GM19023 (cell line): ENCODE measurements around the gene C20orf204.
A peak's percentile ranks its signal among the peaks of the same experiment; 100 is the strongest.

Source experiments
- ATAC-seq: cut with Tn5 transposase; IDR thresholded peaks from one replicate; pipeline ENCODE4 v1.9.1; 2021; ENCODE audit warnings: mild to moderate bottlenecking, moderate library complexity; ENCODE audit not compliant: unreplicated experiment

C20orf204 gene

DNA sequence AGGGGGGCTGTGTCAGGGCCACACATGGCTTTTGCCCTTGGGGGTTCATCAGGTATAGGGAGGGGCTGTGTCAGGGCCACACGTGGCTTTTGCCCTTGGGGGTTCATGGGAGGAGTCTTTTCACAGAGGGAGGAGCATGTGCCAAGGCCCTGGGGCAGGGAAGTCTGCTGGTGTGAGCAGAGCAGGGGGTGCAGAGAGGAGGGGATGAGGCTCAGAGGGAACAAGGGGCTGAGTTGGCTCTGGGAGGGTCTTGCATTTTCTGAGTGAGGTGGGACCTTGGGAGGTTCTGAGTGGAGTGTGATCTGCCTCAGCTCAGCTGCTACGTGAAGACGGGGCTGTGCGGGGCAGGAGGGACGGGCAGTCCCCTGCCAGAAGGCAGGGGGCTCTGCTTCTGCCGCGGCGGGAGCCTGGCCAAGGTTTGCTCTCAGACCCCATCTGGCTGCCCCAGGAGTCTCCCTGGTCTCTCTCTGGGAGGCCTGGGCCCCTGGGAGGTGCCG is 19.5 kb downstream of the C20orf204 start:
- ATAC-seq = no peak

- ATAC-seq = no peak
Measured at GRCh38 chr20:64055893-64056638, 20.1 kb downstream of the C20orf204 start.

- ATAC-seq = no peak
Measured at GRCh38 chr20:64056639-64056888, 20.6 kb downstream of the C20orf204 start.

- peak; percentile 23 for ATAC-seq
Measured at GRCh38 chr20:64056889-64057627, 21.1 kb downstream of the C20orf204 start.

DNA sequence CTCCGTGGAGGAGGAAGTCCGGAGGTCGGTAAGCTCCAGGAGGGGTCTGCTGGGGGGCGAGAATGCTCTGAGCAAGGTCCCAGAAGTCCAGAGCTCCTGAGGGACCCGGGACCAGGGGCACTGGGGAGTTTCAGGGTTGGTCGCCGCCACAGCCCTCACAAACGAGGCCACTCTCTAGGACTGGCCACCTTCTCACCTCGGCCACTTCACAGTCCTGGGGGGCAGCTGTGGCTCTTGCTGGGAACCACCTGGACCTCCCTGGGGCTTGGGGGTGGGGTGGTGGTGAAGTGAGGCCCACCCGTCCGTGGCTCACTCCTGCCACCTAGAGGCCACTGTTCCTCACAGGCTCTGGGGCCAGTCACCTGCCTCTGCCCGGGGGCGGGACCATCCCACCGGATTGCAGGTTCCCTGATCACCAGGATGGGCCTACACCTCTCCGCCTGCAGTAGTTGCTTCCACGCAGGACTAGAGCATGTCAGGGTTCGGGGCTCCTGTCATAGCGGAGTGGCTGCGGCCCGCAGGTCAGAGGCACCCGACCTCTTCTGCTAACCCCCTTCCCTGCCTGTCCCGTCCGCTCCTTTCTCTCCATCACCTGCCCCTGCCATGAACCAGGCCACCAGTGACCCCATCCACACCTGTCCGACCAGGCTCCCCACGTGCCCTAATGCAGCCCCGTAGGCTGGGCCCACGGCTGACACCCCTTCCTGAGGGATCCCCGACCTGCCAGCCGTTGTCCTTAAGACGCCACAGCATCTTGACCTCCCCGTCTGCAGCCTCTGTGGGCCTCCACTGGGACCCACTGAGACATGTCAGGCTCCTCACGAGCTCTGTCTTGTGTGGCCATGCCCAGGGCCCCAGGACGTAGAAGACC is 21.9 kb downstream of the C20orf204 start:
- ATAC-seq = peak; percentile 62

- ATAC-seq = no peak
Measured at GRCh38 chr20:64058536-64058935, 22.6 kb downstream of the C20orf204 start.

- ATAC-seq = no peak
Measured at GRCh38 chr20:64062276-64062595, 26.3 kb downstream of the C20orf204 start.

DNA sequence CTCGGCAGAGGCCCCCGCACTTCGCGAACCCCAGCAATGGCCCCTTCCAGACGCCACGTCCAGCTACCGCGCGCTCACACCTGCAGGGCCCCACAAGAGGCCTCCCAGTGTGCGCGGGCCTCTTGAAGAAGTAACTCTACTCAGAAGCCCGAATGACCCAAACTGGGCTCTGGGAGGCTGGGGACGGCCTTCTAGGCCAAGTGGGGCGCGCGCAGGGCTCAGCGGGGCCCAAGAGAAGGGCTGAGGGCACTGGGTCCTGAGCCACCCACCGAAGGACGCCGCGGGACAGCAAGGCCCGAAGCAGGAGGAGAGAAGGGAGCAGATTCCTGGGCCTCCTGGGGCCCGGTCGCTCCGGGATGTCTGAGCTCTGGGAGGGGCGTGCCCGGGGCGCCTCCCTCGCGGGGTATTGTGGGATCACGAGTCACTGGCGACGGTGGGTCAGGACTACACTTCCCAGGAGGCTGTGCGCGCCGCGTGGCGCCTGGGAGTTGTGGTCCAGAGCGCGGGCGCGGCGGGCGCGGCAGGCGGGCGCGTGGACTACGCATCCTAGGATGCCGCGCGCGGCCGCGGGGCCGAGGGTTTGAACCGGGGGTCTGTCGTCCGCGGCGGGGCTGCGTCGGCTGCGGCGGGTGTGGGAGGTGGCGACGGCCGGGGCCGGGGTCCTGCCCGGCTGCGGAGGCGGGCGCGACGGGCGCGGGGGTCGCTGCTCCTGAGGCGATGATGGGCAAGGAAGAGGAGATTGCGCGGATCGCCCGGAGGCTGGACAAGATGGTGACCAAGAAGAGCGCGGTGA is 26.8 kb downstream of the C20orf204 start, which contains the start of gene TCEA2:
TSS of gene TCEA2 (plus strand) at position 603 of the 793 bp plus-strand sequence. CDS start at position 718, 115 bp downstream.
- ATAC-seq = peak; percentile 80

GRCh38 chr20:64063389-64064144 is 27.6 kb downstream of the C20orf204 start:
- ATAC-seq = no peak

DNA sequence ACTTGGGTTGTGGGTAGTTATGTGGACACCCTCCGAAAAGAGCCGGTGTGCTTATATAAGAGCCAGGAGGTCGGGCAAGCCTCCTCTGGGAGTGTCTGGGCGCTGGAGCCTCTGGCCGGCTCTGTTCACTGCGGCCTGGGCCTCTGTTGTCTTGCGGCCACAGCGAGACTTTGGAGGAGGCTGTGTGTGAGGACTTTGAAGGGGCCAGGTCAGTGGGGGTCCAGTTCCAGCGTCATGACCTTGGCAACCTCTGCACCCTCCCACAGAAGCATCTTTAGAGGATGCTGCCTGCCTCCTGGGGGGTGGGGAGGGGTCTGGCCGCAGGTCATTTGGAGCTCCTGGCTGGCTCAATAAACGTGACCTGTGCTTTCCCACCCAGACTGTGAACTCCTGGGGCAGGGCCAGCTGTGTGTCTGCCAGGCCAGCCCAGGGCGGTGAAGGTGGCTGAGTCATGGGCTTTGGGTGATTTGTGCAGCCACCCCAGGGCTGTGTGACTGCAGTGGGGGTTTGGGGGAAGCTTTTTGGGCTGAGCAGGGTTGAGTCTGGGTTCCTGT is 28.2 kb downstream of the C20orf204 start:
- no peak for ATAC-seq

DNA sequence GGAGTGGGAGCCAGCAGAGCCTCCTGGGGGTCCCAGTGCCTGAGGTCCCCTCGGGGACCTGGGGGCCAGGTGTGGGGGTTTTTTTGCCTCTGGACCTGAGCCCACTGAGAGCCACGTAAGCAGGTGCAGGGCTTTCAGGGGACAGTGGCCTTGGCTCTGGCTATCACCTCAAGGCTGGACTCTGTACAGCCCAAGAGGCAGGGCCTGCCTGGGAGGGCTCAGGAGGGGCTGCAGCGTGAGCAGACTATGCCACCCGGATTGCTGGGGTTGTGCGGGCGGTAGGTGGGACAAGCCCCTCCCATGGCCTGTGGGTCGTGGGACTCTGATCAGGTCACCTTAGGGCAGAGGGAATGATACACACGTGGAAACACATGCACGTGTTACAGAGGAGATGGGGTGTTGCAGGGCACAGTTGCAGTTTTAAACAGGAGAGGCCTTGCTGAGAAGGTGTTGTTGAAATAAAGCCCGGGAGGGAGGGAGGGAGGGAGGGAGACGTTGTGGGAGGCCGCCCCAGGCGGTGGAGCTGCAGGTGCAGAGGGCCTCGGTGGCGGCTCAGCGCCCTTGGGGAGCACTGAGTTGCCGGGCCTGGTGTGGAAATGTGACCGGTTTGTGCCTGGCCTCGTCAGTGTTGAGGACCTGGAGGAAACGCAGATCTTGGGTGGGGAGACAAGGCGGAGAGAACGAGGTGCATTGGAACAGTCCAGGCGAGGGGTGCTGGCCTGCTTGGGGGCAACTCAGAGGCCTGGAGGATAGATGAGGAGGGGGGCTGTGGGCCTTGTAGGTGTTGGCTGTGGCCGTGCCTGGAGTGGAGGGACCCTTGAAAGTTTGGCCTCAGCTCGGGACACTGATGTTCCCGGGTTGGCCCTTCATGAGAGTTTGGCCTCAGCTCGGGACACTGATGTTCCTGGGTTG is 29.3 kb downstream of the C20orf204 start:
- no peak for ATAC-seq

DNA sequence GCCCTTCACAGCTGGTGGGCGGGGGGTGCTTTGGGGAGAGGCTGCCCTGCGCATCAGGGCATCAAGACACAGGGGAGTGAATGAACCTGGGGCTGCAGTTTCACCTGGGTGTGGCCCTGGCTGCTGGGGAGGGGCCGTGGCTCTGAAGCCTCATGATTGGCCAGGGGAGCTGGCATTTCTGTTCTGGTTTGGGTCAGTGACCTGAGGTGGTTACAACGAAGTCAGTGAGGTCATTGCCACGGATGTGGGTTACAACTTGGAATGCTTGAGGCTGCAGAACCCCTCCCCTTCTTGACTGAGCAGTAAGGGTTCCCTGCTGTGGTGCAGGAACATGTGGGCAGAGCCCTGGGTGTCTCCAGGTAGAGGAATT is 30.0 kb downstream of the C20orf204 start:
- no peak for ATAC-seq

DNA sequence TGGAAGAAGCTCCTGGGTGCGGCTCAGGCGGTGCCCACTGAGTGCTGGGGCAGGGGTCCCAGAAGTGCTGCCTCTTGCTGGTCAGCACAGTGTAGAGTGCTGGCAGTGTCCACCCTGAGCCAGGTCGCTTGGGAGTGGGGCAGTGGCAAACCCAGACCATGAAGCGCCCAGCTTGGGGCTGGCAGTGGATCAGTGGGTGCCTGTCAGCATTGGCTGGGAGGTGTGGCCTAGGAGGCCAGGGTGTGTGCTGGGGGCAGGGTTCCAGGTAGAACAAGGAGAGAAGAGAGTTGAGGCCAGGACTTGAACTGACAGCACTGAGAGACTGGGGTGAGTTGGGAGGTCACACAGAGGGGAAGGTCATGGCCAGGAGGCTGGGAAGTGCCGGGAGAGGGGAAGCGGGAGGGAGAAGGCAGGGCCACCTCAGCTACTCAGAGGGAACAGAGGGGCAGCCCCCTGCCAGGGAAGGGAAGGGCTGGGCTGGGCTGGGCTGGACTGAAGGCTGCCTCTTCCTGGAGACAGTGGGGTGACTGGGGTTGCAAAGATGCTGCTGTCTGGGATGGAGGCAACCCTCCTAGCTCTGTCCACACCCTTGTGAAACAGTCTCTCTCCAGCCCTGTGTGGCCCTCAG is 31.1 kb downstream of the C20orf204 start:
- no peak for ATAC-seq

GRCh38 chr20:64067733-64068307 is 31.8 kb downstream of the C20orf204 start:
- no peak for ATAC-seq

- ATAC-seq = no peak
Measured at GRCh38 chr20:64068386-64069208, 32.6 kb downstream of the C20orf204 start.

DNA sequence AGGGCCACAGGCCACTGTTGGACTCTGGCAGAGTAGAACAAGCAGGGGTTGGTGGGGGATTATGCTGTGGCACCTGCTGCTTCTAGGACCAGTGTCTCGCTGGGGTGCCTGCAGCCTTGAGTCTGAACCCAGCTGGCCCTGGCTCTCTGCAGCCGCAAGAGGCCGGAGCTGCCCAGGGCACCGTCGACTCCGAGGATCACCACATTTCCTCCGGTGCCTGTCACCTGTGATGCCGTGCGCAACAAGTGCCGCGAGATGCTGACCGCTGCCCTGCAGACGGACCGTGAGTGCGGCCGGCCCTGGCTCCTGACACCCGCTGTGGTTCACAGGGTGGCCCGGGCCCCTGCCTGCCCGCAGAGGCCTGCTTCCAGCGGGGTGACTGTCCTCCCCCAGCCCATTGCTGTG is 33.2 kb downstream of the C20orf204 start:
- no peak for ATAC-seq

GRCh38 chr20:64069614-64070243 is 33.7 kb downstream of the C20orf204 start:
- ATAC-seq = no peak
